ENCODE results near the gene GRK5.
"Not testable (repeated sequence)": the region's sequence is repeated elsewhere in the genome, so short reads cannot be mapped to it uniquely, and the experiment has no call there.

GRK5 gene

DNA sequence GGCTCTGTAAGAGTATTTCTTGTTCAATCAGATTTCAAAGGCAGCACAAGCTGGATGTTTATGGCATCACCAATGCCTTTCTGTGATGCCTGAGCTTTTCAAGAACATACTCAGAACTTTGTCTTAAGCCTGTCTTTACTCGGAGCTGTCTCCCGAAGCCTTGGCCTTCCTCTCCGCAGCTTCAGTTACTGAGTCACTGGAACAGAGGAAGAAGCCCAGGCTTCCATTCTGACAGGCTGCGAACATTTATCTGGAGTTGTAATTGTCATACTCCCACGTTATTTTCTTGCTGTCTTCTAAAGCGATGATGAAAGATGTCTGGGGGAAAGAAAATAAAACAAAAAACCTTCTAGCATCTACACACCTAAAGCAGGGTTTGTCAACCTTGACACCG, 43.9 kb downstream of the GRK5 start:
- DNase-seq: no peak

DNA sequence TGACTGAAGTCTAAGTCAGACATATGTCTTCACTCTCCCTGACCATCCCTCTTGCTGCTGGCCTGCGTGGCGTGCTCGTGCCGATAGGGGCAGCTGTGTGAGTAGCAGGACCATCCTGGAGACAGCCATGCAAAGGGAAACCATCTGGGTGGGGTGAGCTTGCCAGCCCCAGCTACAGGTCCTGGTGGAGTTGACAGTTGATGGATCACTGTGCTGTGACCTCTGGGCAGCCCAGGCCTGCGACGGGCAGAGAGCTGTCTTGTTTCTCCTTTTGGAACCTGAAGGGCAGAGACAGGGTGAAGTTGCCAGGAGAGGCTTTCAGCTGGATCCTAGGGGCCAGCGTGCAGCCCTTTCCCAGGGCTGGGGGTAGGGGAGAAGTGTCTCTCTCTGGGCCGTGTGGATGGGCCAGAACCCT, 44.7 kb downstream of the GRK5 start:
- DNase-seq: no peak

DNA sequence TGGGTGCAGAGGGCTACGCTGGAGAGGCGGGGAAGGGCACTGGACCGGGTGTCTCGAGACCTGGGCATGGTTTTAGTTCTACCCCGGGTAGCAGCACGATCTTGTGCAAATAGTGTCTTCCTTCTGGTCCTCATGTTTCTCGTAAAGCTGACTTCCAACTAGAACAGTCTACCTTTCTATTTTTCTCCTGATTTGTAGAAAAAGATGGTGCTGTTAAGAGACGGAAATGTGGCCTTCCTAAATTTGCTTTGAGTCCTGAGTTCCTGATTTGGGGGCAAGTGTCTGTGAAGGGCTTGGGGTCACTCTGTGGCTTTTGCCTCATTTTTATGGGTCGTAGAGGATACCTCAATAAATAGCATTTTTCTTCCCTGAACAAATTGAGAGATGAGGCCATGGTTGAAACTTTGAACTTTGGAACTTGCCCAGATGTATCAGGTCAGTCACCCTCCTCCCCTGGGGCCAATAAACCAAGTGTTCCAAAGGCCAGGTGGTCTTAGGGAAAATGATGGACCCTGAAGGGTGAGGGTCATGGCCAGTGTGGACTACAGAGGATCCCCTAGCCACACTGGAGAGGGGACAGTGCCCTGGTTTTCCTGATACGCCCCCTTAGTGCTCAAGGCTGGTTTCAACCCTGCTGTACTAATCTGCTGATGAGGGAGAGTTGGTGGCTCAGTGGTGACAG, 45.2 kb downstream of the GRK5 start:
- DNase-seq: no peak

DNA sequence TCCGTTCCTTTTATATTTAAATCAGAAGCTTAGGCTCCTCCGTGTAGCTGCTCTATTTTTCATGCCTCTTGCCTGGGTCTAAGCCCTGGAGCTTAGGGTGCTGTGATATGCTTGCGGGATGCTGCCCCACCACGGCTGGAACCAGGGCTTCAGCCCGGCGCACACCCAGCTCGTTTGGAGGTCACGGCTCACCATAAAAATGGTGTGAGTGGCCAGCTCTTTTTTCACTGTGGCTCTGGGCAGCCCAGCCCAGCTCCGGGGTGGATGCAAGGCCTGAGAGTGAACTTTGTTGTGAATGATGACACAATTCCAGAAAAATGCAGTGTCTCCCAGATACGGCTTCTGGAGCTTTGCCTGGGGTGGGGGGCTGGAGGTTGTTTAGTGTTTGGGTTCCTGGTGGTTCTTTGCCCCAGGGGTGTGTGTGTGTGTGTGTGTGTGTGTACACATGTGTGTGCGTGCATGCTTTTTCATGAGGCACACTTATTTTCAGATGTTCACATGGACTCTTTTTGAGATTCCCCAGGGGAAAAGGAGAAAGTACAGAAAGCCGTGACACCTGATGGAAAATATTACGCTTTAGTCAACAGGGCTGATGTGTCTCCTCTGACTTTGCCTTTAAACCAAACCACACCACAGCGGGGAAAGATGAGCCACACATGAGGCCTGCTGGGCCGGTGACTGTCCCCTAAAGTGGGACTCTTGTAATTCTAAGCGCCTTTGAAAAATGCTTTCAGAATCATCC, 46.2 kb downstream of the GRK5 start:
- peak in 1 of 5 donors; percentile 24 for DNase-seq

DNA sequence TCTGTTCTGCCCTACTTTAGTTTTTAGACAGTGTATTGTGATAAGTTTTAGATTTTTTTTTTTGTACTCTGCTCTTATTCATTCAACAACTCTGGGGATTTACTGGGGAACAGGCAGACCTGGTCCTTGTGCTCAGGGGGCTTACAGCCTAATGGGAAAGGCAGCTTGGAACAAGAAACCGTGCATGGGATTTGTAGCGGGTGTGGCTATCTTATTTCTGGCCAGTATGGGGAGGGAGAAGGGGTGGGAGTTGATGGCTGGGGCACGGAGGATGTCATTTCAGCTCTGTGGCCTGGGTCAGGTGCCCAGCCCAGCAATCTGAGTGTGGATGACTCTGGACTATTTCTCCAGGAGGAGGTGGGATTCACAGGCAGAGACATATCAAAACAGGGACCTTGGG, 47.0 kb downstream of the GRK5 start:
- DNase-seq: no peak

DNA sequence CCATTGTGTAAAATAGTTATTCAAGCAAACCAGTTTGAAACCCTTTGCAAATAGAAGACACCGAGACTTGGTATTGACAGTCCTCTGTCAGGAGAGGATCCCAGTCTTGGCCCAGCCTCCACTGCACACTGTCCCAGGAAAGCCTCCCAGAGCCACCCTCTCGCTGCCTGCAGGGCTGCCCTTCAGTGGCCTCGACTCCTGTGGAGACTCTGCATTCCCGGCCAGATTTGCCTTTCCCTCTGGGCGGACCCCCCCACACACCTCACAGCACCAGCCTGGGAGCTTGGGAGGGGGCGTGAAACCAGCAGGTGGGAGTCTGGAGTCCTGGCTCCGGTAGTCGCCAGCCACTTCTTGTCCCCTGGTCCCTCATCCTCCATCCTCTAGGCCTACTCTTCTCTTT, 48.7 kb downstream of the GRK5 start:
- DNase-seq: no peak

DNA sequence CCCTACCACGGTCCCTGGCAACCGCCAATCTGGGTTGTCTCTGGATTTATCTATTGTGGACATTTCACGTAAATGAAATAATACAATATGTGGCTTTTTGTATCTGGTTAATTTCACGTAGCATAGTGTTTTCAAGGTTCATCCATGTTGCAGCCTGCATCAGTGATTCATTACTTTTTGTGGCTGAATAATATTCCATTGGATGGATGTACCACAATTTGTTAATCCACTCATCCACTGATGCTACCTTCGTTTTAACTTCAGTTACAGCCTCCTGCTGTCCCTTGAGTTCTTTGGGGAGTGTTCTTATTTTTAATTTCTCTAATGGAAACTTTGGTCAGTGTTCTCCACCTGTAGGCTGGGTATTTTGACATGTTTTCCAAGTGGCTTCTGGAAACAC, 49.5 kb downstream of the GRK5 start:
- DNase-seq: no peak

DNA sequence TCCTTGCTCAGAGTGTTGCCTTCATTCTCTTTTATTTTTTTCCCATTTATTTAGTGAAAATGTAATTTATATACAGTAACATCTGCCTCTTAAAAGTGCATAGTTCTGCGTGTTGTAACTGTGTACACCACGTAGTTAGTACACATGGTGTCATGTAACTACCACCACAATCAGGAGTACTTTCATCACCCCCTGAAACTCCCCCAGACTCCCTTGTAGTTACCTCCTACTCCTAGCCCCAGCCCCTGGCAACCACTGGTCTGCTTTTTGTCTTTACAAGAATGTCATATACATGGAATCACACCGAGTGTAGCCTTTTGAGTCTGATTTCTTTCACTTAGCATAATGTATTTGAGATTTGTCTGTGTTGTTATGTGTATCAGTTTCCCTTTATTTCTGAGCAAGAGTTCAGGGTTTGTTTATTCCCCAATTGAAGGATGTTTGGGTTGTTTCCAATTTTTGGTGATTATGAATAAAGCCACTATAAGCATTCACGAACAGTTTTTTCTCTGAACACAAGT, 50.6 kb downstream of the GRK5 start:
- DNase-seq: no peak

DNA sequence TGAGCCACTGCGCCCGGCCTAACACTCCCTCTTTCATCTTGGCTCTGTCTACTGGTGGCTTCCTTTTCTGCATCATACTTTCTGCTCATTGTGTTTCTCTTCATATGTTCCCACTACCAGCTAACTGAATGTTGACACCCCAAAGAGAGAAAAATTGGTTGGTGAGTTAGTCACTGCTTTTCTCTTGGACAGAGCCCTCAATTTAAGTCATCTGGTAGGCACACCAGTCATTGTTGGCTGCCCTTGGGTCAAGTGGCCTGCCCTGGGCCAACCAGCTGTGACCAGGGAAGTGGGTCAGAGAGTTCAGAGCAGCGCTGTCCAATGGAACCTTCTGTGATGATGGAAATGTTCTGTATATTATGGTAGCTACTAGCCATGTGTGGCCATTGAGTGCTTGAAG, 52.0 kb downstream of the GRK5 start:
- DNase-seq: no peak

DNA sequence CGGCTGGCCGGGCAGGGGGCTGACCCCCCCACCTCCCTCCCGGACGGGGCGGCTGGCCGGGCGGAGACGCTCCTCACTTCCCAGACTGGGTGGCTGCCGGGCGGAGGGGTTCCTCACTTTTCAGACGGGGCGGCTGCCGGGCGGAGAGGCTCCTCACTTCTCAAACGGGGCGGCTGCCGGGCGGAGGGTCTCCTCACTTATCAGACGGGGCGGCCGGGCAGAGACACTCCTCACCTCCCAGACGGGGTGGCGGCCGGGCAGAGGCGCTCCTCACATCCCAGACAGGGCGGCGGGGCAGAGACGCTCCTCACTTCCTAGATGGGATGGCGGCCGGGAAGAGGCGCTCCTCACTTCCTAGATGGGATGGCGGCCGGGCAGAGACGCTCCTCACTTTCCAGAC, 53.6 kb downstream of the GRK5 start:
- DNase-seq: not testable (repeated sequence)

DNA sequence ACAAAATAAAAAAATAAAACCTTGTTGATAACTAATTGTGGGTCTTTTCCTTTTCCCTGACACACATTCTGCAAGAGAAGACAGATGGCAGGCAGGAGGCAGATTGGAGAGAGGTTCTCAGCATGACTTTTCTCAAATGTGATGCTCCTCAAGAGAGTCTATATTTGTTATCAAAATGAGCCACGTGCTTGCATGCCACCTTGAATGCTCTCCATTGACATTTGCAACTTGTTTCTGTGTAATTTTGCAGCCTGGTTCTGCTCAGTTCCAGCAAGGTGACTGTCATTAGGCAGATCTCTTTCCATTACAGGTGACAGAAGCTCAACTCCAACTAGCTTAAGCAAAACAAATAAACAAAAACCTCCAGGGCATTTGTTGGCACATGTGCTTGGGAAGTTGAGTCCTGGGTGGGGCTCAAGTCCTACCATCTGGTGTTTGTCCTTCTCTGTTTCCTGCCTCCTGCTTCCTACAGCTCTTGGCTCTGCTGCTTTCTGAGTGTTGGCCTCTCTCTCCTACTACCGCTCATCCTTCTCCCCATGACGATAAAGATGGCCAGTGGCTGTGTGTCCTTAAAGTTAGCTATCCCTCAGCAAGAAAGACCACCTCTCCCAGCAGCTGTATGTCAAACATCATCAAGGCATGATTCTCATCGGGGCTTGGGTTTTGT, 56.7 kb downstream of the GRK5 start:
- DNase-seq: no peak

DNA sequence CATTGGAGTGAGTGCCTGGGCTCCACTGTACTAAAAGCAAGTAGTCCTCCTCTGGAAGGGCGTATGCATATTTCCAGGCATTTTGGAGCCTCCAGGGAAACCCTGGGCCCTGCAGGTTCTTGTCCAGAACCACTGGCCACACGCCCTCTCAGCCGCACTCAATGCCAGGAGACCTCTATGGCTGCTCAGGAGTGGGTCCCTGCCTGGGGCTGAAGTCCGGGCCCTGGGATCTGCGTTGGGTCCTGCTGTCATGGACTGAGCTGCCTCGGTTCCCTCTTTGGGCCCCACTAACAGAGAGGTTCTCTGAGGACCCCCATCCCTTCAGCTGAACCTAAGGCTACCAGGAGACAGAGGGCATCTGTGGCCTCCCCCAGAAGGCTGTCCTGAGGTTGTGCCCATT, 58.3 kb downstream of the GRK5 start:
- no peak for DNase-seq

DNA sequence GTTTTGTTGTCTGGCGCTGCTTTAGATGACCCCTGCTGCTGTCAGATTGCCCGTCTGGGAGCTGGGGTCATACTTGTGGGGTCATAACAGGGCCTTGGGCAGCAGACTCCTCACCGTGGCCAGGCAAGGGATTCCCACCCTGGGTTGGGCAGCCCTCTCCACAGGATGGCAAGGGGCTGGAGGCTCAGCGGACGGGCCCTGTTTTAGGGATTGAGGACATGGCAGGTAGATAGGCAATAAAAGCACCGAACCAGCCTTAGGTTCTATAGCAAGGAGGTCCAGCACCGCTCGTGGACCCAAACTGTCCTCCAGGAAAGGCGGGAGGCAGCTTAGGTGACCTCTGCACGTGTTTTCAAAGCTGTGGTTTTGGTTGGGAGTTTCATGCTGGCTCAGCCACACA, 60.0 kb downstream of the GRK5 start:
- DNase-seq: no peak

DNA sequence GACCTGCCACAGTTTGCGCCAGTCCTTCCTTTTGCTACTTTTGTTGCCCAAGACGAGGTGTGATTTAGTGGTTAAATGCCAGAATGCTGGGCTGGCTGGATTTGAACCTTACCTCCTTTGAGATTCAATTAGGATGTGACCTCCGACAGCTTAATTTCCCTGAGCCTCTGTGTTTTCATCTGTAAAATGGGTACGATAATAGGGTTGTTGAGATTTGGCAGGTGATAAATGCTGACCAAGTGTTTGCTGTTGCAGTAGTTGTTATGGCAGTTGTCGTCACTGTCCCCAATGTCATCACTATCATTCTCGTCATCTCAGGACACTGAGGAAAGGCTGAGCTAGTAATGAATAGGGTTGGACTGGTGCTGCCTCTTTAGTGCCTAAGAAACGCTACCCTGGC, 61.1 kb downstream of the GRK5 start:
- no peak for DNase-seq

DNA sequence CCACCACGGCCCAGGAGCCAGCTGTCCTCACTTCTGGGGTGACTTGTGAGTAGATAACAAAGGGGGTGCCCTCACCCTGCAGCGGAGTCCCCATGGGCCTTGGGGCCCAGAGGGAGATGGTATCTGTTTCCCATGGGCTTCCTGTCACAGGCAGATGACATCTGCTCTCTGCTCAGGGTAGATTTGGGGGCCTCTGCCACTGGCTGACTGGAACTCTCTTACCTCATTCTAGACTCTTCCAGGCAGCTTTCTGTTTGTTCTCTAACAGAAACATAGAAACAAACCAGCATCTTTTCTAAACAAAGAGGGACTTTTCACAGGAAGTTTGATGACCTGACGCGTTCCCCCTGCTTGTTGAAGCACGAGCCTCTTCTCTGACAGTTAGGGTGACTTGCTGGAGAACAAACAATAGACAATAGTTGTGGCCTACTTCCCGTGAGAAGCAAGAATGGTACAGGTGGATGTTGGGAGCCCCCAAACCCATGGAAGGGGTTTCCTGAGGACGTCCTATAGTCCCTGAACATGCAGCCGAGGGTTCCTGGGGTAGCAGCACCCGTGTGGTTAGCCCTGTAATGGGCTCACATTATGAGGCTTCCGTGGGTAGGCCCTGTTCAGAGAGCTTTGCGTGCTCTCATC, 61.6 kb downstream of the GRK5 start:
- DNase-seq: peak; percentile 72 to 90 (median 78)

DNA sequence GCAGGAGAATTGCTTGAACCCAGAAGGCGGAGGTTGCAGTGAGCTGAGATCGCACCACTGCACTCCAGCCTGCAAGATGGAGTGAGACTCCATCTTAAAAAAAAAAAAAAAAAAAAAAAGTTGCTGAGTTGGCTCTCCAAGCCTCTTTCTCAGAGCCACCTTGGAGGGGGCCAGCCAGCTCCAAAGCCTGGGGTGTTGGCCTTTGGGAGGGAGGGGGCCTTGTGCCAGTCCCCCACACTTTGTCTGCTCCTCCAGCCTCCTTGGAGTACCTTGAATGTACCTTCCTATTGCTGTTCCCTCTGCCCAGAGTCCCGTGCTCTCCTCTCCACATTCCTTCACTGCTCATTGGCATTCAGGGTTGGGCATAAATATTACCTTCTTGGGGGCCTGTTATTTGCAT, 62.4 kb downstream of the GRK5 start:
- DNase-seq: no peak

DNA sequence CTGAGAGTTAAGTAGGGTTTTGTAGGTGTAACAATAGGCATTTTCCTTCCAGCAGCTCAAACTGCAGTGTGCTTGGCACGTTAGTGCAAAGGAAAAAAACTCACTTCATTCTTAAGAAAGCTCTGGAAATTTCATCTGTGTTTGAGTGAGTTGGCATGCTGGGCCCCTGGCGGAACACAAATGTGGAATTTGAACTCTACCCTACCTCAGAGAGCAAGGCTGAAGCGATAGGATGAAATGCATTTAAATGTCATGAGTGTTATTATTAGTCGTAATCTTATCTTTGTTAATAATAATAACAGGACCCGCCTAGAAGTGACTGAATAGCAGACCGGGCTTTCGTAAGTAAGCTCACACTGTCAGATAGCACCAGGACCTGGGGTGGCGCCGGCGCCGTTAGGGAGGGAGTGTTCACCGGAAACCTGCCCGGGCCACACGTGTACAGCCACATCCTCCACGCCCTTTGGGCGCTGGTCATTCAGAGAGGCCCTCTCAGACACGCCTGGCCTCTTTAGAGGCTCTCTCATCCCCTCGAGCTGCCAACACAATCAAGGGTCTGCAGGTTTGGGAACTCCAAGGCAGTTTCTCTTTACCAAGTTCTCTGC, 63.5 kb downstream of the GRK5 start:
- peak; percentile 26 to 73 (median 33) for DNase-seq

DNA sequence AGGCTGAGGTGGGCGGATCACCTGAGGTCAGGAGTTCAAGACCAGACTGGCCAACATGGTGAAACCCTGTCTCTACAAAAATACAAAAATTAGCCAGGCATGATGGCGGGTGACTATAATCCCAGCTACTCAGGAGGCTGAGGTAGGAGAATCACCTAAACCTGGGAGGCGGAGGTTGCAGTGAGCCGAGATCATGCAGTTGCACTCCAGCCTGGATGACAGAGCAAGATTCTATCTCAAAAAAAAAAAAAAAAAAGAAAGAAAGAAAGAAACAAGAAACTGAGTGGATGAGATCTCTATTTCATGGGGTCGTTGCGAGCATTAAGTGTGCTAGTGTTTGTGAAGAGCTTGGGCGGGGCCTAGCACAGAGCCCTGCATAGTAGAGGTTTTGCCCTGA, 65.0 kb downstream of the GRK5 start:
- not testable (repeated sequence) for DNase-seq

DNA sequence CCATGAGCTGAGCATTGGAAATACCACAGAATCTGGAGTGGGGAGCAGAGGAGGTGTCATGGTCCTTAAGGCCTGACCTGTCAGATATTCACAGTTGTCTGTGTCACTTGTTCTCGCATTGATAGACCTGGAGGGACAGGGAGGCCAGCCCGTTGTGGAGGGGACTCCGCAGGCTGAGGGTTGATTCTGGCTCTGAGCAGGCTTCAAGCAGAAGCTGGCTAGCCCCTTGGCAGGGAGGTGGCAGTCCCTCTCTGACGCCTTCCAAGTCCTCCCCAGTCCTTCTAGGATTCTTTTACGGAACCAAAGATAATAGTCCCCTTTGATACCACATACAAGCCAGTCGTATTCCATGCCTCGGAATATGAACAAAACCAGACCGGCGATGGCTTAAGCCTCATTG, 65.4 kb downstream of the GRK5 start:
- no peak for DNase-seq

DNA sequence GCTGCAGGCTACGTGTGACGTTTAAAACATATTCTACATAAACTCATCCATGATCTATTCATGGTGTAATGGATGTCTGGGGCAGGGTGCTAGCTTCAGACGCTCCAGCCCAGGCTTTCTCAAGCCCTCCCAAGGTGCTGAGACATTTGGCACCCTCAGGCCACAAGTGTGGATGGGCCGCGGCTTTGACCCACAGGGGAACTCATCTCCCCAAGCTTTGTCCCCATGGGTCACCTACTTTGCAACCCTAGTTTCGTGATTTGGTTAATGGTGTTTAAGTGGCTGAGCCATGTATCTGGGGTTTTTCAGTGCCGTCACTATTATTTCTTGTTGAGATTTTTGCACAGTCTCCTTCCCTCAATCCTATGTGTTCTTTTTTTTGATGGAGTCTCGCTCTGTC, 66.0 kb downstream of the GRK5 start:
- no peak for DNase-seq

DNA sequence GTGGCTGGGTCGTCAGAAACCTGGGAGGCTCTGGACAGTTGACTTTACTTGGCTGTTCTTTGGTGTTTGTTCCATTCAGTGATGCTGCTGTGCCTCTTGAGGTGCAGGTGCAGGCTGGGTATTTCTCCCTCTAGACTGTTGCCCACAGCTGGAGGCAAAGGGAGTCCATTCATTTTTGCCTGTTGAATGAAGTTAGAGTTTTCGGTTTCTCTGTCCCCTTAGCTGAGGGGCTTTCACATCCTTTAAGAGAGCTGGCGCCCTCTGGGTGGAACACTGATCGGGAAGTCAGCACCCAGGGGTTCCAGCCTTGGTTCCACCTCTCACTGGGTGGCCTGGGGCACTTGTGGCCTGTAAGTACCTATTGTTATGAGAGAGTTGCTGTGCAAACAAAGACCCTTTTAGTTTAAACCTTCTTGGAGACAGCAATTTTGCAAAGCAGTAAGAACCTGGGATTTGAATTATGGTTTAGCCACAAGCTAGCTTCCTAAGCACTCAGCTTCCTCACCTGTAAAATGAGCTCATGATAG, 67.2 kb downstream of the GRK5 start:
- no peak for DNase-seq

DNA sequence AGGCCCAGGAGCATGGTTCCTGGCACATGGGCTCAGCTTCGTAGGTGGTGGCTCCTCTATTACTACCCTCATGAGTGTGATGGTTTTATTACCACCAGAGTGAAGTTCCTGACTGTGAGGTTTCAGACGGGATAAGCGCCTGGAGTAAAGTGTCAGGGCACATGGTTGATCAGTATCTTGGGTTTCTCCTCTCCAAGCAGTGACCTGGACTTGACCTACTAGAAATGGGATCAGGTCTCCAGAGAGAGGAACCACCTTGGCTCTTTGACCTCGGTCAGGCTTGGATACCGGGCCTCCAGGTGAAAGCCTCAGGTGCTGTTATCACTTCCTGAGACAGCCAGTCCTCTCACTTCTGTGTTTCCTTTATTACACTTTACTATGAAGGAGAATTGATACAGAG, 67.7 kb downstream of the GRK5 start:
- DNase-seq: no peak

DNA sequence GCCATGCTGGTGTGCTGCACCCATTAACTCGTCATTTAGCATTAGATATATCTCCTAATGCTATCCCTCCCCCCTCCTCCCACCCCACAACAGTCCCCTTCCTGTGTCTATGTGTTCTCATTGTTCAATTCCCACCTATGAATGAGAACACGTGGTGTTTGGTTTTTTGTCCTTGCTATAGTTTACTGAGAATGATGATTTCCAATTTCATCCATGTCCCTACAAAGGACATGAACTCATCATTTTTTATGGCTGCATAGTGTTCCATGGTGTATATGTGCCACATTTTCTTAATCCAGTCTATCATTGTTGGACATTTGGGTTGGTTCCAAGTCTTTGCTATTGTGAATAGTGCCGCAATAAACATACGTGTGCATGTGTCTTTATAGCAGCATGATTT, 68.8 kb downstream of the GRK5 start:
- not testable (repeated sequence) for DNase-seq
